OCI-LY1 (cell line): ENCODE data around the gene CFAP46.

Experiments used
- H2AFZ ChIP-seq: fragments of 200-600 bp; sonication (generic), shearing (Covaris generic); 2 replicates; pipeline ENCODE4 v1.6.0; 2014; ENCODE audit warnings: antibody characterized with exemption, mild to moderate bottlenecking, low read length
- H3F3A ChIP-seq: fragments of 200-600 bp; sonication (generic), shearing (Covaris generic); 2 replicates; pipeline ENCODE4 v1.6.0; 2014; ENCODE audit warnings: mild to moderate bottlenecking, antibody characterized with exemption, low read length, moderate library complexity; ENCODE audit not compliant: insufficient read depth
- H3K27ac ChIP-seq: fragments of 200-600 bp; sonication (generic); 2 replicates; pipeline ENCODE4 v1.5.1; 2014; ENCODE audit warnings: low read length, mixed run types, mild to moderate bottlenecking, low read depth; ENCODE audit not compliant: poor library complexity, severe bottlenecking
- H3K27me3 ChIP-seq: fragments of 200-600 bp; sonication (generic); 2 replicates; pipeline ENCODE4 v1.6.0; 2014; ENCODE audit warnings: antibody characterized with exemption, mild to moderate bottlenecking, low read length, moderate library complexity; ENCODE audit not compliant: insufficient read depth
- H3K36me3 ChIP-seq: fragments of 200-600 bp; sonication (generic); 2 replicates; pipeline ENCODE4 v1.6.1; 2014; ENCODE audit warnings: mild to moderate bottlenecking, antibody characterized with exemption, low read length, moderate library complexity, mixed read lengths; ENCODE audit not compliant: insufficient read depth
- H3K4me1 ChIP-seq: fragments of 200-600 bp; sonication (generic); 2 replicates; pipeline ENCODE4 v1.5.1; 2014; ENCODE audit warnings: mild to moderate bottlenecking, low read length, moderate library complexity; ENCODE audit not compliant: insufficient read depth, severe bottlenecking
- H3K4me2 ChIP-seq: fragments of 200-600 bp; sonication (generic), shearing (Covaris generic); 2 replicates; pipeline ENCODE4 v1.6.1; 2014; ENCODE audit warnings: low read length
- H3K4me3 ChIP-seq: fragments of 200-600 bp; sonication (generic); 2 replicates; pipeline ENCODE4 v1.5.1; 2014; ENCODE audit warnings: low read length, low read depth, mild to moderate bottlenecking, mixed read lengths; ENCODE audit not compliant: poor library complexity, severe bottlenecking
- H3K79me2 ChIP-seq: fragments of 200-600 bp; shearing (Covaris generic); 2 replicates; pipeline ENCODE4 v1.6.1; 2016; ENCODE audit warnings: mixed run types, low read length, mixed read lengths; ENCODE audit not compliant: insufficient read depth
- H3K9ac ChIP-seq: fragments of 200-600 bp; sonication (generic), shearing (Covaris generic); 2 replicates; pipeline ENCODE4 v1.6.1; 2014; ENCODE audit warnings: mild to moderate bottlenecking, low read length, mixed read lengths
- H3K9me2 ChIP-seq: fragments of 200-600 bp; sonication (generic), shearing (Covaris generic); 2 replicates; pipeline ENCODE4 v1.6.1; 2014; ENCODE audit warnings: low read depth, mild to moderate bottlenecking, low read length, mixed read lengths
- H3K9me3 ChIP-seq: fragments of 200-600 bp; shearing (Covaris generic); 2 replicates; pipeline ENCODE4 v1.6.1; 2014; ENCODE audit warnings: low read length, mixed read lengths
- H4K20me1 ChIP-seq: fragments of 200-600 bp; sonication (generic), shearing (Covaris generic); 2 replicates; pipeline ENCODE4 v1.6.0; 2016; ENCODE audit warnings: mild to moderate bottlenecking, low read length; ENCODE audit not compliant: insufficient read depth
- CTCF ChIP-seq: fragments of 200-600 bp; sonication (generic), shearing (Covaris generic); IDR thresholded peaks from 2 replicates; pipeline ENCODE4 v1.5.1; 2017; ENCODE audit warnings: mild to moderate bottlenecking, antibody characterized with exemption, low read length, moderate library complexity, mixed read lengths
- EZH2 ChIP-seq: fragments of 200-600 bp; sonication (generic), shearing (Covaris generic); IDR thresholded peaks from 2 replicates; pipeline ENCODE4 v1.8.0; 2017; ENCODE audit warnings: borderline replicate concordance, mixed run types, mild to moderate bottlenecking, antibody characterized with exemption, low read length, moderate library complexity, mixed read lengths

CFAP46 gene

GRCh38 chr10:132765435-132765834, 176.9 kb downstream of the CFAP46 start:
- H3K36me3 ChIP-seq = no peaks in the 10 kb centered on the region
- no peak overlapping the region for H3K9ac ChIP-seq
- H4K20me1 ChIP-seq = no peaks in the 10 kb centered on the region
- H3K4me2 ChIP-seq = no peak overlapping the region
- TF ChIP-seq EZH2 (no peak), CTCF (no peak)
- no peaks in the 10 kb centered on the region for H3K79me2 ChIP-seq
- no peak overlapping the region for H3K4me3 ChIP-seq
- H3K9me3 ChIP-seq = no peaks in the 10 kb centered on the region
- no peak overlapping the region for H2AFZ ChIP-seq
- no peak overlapping the region for H3K27ac ChIP-seq
- H3F3A ChIP-seq = no peaks in the 10 kb centered on the region
- no peaks in the 10 kb centered on the region for H3K9me2 ChIP-seq
- H3K27me3 ChIP-seq = no peaks in the 10 kb centered on the region
- no peaks in the 10 kb centered on the region for H3K4me1 ChIP-seq

DNA sequence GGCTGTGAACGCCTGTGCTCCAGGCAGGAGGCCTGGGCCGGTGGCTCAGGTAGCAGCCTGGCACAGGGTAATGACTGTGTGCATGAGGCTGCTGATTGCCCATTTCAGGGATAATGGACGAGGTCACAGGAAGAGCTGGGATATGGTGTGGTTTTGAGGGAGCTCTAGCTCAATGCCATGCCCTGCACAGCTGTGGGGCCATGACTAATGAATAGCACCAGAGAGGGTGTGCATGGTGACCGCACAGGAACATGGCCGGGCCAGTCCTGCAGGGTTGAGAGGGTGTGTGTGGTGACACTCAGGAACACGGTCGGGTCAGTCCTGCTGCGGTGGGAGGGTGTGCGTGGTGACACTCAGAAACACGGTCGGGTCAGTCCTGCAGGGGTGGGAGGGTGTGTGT, 178.3 kb downstream of the CFAP46 start:
- no peaks in the 10 kb centered on the region for H4K20me1 ChIP-seq
- no peak overlapping the region for H3K27ac ChIP-seq
- TF ChIP-seq CTCF (no peak), EZH2 (no peak)

GRCh38 chr10:132763545-132763944, 178.8 kb downstream of the CFAP46 start:
- Histone ChIP-seq H3K9me2 (no peaks in the 10 kb centered on the region), H3K9ac (no peak overlapping the region), H3K79me2 (no peaks in the 10 kb centered on the region), H3K4me3 (no peak overlapping the region), H3K36me3 (no peaks in the 10 kb centered on the region), H3K9me3 (no peaks in the 10 kb centered on the region), H3K27ac (no peak overlapping the region), H4K20me1 (no peaks in the 10 kb centered on the region), H3K27me3 (no peaks in the 10 kb centered on the region), H3K4me2 (no peak overlapping the region), H2AFZ (no peak overlapping the region), H3F3A (no peaks in the 10 kb centered on the region), H3K4me1 (no peaks in the 10 kb centered on the region)
- no peak for TF ChIP-seq EZH2
- no peak for TF ChIP-seq CTCF

More for the DNA sequence above, 178.3 kb downstream of the CFAP46 start:
- no peak overlapping the region for H3K9ac ChIP-seq
- H3F3A ChIP-seq = no peaks in the 10 kb centered on the region
- H3K4me2 ChIP-seq = no peak overlapping the region
- no peaks in the 10 kb centered on the region for H3K9me3 ChIP-seq
- no peaks in the 10 kb centered on the region for H3K36me3 ChIP-seq
- H3K4me3 ChIP-seq = no peak overlapping the region
- H3K9me2 ChIP-seq = no peaks in the 10 kb centered on the region
- no peaks in the 10 kb centered on the region for H3K27me3 ChIP-seq
- H3K79me2 ChIP-seq = no peaks in the 10 kb centered on the region
- H2AFZ ChIP-seq = no peak overlapping the region
- H3K4me1 ChIP-seq = no peaks in the 10 kb centered on the region
